Fibroblast of pulmonary artery (primary cell): Measurements from ENCODE around the gene PRDM1.

Source experiments
- DNase-seq: peaks from one replicate; pipeline ENCODE4 v3.0.0-alpha.2; 2010; ENCODE audit warnings: low read depth
- H3K4me3 ChIP-seq: replicated peaks from 2 replicates; pipeline ENCODE4 v1.5.1; 2011; ENCODE audit warnings: low read depth, mild to moderate bottlenecking, control low read depth, low read length, moderate library complexity
- TF ChIP-seq, protein P1 (sequence below): IDR thresholded peaks from 2 replicates; pipeline ENCODE4 v1.5.1; 2011; ENCODE audit warnings: mild to moderate bottlenecking, control low read depth, low read length, inconsistent platforms; ENCODE audit errors: missing control alignments

PRDM1 gene

GRCh38 chr6:106106276-106107042 lies 20.3 kb downstream of the PRDM1 start:
- TF ChIP-seq, protein P1, sequence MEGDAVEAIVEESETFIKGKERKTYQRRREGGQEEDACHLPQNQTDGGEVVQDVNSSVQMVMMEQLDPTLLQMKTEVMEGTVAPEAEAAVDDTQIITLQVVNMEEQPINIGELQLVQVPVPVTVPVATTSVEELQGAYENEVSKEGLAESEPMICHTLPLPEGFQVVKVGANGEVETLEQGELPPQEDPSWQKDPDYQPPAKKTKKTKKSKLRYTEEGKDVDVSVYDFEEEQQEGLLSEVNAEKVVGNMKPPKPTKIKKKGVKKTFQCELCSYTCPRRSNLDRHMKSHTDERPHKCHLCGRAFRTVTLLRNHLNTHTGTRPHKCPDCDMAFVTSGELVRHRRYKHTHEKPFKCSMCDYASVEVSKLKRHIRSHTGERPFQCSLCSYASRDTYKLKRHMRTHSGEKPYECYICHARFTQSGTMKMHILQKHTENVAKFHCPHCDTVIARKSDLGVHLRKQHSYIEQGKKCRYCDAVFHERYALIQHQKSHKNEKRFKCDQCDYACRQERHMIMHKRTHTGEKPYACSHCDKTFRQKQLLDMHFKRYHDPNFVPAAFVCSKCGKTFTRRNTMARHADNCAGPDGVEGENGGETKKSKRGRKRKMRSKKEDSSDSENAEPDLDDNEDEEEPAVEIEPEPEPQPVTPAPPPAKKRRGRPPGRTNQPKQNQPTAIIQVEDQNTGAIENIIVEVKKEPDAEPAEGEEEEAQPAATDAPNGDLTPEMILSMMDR: no peak
- no peak overlapping the region for H3K4me3 ChIP-seq
- no peak for DNase-seq

- TF ChIP-seq, protein P1: no peak
- H3K4me3 ChIP-seq: no peak overlapping the region
- DNase-seq: no peak
Measured at GRCh38 chr6:106107043-106107613, 21.0 kb downstream of the PRDM1 start.

GRCh38 chr6:106108129-106108528 lies 22.0 kb downstream of the PRDM1 start:
- no peak overlapping the region for H3K4me3 ChIP-seq
- TF ChIP-seq, protein P1: no peak
- DNase-seq: no peak

DNA sequence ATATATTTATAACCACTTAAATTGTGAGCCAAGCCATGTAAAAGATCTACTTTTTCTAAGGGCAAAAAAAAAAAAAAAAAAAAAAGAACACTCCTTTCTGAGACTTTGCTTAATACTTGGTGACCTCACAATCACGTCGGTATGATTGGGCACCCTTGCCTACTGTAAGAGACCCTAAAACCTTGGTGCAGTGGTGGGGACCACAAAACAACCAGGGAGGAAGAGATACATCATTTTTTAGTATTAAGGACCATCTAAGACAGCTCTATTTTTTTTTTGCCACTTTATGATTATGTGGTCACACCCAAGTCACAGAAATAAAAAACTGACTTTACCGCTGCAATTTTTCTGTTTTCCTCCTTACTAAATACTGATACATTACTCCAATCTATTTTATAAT lies 22.9 kb downstream of the PRDM1 start:
- H3K4me3 ChIP-seq: no peak overlapping the region
- DNase-seq: no peak
- TF ChIP-seq, protein P1: no peak

- TF ChIP-seq, protein P1: no peak
Measured at GRCh38 chr6:106110164-106110826, 24.2 kb downstream of the PRDM1 start.

DNA sequence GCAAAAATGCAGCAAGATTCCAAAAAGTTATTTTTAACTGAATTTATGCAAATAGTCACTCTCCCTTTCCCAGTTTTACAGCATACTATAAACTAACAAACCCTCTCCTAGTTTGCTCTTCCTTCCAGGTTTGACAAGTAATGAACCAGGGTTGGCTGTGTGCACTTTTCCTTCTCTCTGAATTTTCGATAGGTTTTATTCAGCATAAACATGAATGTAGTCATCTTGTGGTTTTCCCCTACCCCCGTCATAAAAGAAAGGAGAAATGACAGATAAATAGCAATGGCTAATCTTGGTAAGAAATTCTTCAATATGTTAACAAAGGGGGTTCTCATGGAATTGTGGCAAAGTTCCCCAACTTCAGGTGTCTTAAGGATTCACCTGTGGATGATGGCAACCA lies 26.3 kb downstream of the PRDM1 start:
- no peak for DNase-seq
- no peak overlapping the region for H3K4me3 ChIP-seq
- TF ChIP-seq, protein P1: no peak

More at GRCh38 chr6:106110164-106110826, 24.2 kb downstream of the PRDM1 start:
- DNase-seq: no peak
- no peak overlapping the region for H3K4me3 ChIP-seq
